Choroid plexus epithelial cell (primary cell): Measurements from ENCODE around the gene SH3BP2.

Experiments
- DNase-seq: peaks from one replicate; pipeline ENCODE4 v3.0.0-alpha.2; 2010; ENCODE audit warnings: low read depth
- H3K4me3 ChIP-seq: 2 replicates; pipeline ENCODE4 v1.5.1; 2011; ENCODE audit warnings: low read depth, mild to moderate bottlenecking, control low read depth, low read length, moderate library complexity
- TF ChIP-seq, protein P1 (sequence below): conservative IDR thresholded peaks from 2 replicates; pipeline ENCODE4 v1.5.1; 2011; ENCODE audit warnings: low read depth, mild to moderate bottlenecking, control low read depth, inconsistent platforms, low read length, moderate library complexity

Gene SH3BP2

GRCh38 chr4:2806390-2807355 lies 13.8 kb downstream of the SH3BP2 start:
- H3K4me3 ChIP-seq, result no peak overlapping the region
- peak; percentile 57 for DNase-seq
- TF ChIP-seq, protein P1, sequence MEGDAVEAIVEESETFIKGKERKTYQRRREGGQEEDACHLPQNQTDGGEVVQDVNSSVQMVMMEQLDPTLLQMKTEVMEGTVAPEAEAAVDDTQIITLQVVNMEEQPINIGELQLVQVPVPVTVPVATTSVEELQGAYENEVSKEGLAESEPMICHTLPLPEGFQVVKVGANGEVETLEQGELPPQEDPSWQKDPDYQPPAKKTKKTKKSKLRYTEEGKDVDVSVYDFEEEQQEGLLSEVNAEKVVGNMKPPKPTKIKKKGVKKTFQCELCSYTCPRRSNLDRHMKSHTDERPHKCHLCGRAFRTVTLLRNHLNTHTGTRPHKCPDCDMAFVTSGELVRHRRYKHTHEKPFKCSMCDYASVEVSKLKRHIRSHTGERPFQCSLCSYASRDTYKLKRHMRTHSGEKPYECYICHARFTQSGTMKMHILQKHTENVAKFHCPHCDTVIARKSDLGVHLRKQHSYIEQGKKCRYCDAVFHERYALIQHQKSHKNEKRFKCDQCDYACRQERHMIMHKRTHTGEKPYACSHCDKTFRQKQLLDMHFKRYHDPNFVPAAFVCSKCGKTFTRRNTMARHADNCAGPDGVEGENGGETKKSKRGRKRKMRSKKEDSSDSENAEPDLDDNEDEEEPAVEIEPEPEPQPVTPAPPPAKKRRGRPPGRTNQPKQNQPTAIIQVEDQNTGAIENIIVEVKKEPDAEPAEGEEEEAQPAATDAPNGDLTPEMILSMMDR, result no peak

GRCh38 chr4:2807571-2807970 lies 14.7 kb downstream of the SH3BP2 start:
- no peak for DNase-seq
- no peak overlapping the region for H3K4me3 ChIP-seq
- TF ChIP-seq, protein P1, result no peak

DNA sequence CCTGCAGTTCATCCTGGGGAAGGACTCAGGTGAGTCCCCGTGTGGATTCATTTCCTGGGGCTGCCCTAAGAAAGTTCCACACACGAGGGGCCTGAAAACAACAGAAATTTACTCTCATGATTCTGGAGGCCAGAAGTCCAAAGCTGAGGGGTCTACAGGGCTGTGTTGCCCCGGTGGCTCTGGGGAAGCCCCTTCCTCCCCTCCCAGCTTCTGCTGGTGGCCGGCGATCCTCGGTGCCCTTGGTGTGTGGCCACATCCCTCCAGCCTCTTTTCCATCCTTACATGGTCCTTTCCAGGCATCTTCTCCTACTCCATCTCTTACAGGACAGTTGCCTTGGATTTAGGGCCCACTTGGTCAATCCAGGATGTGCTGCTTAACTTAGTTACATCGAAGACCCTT lies 15.1 kb downstream of the SH3BP2 start:
- TF ChIP-seq, protein P1, result no peak
- H3K4me3 ChIP-seq, result no peak overlapping the region
- DNase-seq, result no peak

DNA sequence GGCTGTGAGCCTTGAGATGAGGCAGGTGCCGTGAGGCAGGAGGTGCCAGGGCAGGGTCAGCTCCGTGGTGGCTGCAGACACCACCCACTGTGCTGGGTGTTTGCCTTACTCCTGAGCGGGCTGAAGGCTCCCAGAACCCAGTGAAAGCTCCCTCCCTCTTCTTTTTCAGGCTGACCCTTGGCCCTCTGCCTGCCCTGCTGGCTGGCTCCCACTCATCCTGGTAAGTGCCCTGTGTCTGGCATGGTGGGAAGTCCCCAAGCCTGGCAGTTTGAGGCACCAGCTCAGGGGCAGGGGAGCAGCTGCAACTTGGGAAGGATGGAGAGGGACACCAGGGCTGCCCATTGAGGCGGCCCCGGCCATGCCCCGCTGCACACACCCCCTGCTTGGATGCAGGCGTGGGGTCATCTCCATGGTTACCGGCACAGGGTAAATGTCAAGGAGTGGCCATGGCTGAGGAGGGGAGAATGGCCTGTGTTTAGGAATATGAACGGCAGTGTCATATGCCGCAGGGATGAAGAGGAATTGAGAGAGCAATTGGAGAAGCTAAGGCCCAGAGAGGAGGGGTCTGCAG lies 16.8 kb downstream of the SH3BP2 start:
- TF ChIP-seq, protein P1, result no peak
- H3K4me3 ChIP-seq, result no peak overlapping the region
- no peak for DNase-seq

DNA sequence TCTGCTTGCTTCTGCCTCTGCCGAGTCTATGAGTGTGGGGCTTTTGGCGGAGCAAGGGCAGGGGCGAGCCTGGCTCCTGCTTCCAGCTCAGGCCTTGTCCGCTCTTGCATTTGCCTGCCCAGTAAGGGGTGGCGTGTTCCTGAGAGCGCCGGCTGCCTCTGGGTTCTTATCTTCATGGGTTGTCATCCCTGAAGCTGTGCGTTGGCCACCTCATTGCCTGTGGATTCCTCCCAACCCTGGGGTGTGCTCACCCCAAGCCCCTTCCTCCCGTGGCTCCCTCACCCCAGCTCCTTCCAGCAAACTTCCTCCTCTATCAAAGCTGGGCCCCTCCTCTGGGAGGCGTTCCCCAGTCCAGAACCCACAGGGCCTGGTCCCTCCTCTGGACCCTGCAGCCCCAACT lies 17.5 kb downstream of the SH3BP2 start:
- no peak for DNase-seq
- no peak overlapping the region for H3K4me3 ChIP-seq
- TF ChIP-seq, protein P1, result no peak

DNA sequence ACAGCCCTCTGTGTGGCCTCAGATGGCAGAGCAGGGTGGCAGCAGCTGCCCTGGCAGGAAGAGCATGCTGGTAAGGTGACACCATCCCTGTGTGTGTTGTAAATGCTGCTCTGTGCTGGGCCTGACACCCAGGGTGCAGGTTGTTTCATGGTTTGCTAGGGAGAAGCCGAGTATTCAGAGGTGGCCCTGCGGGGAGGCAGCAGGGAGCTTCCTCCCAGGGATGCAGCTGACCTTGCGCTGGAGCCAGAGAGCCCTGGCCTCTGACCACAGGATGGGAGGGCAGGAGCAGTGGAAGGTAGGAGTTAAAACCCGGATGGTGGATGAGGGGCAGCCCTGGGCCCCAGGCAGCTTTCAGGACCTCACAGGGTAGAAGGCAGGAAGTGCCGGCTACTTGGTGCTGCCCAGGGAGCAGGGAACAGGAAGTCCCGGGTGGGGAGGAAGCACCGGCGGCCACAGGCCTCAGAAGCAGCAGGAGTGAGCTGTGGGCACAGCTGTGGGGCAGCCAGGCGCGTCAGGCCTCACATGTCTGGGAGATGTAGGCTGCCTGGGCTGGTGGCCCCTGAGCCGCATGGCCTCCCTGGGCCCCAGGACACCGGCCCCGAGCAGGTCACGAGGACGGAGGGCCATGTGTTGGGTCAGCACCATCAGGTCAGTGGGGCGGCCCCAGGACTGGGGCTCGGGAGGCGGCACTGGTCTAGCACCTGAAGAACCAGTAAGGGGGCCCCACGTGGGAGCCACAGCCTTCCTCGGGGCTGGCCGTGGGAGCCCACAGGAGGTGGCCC lies 19.1 kb downstream of the SH3BP2 start:
- TF ChIP-seq, protein P1, result no peak
- peak overlapping the region; percentile 53 for H3K4me3 ChIP-seq
- peak; percentile 87 for DNase-seq
